SH-SY5Y (cell line): Measurements from ENCODE around the gene ILF3.

Source experiments
- GATA2 ChIP-seq: IDR thresholded peaks from 2 replicates; pipeline ENCODE4 v1.6.1; 2011; ENCODE audit warnings: mild to moderate bottlenecking, low read depth, low read length
- GATA3 ChIP-seq: IDR thresholded peaks from 2 replicates; pipeline ENCODE4 v1.6.1; 2011; ENCODE audit warnings: low read depth, mild to moderate bottlenecking, low read length, moderate library complexity

GRCh38 chr19:10604460-10604980 is 49.6 kb upstream of the ILF3 start:
- TF ChIP-seq GATA2 (no peak), GATA3 (no peak)
